LNCaP clone FGC (cell line): ENCODE results near the gene ILF3.

Source experiments
- DNase-seq: peaks from one replicate; pipeline ENCODE4 v3.0.0-alpha.2; 2011; ENCODE audit warnings: low read depth
- H3K4me3 ChIP-seq: 2 replicates; pipeline ENCODE4 v1.5.1; 2011; ENCODE audit warnings: mild to moderate bottlenecking, low read depth, low read length, control low read depth
- CTCF ChIP-seq: IDR thresholded peaks from 2 replicates; pipeline ENCODE4 v1.5.1; 2012; ENCODE audit warnings: mild to moderate bottlenecking; ENCODE audit not compliant: control insufficient read depth, insufficient read depth; ENCODE audit errors: extremely low read depth

ILF3 gene

GRCh38 chr19:10618846-10619245, 35.3 kb upstream of the ILF3 start:
- TF ChIP-seq CTCF: no peak
- no peak overlapping the region for H3K4me3 ChIP-seq
- no peak for DNase-seq

GRCh38 chr19:10620786-10621185, 33.4 kb upstream of the ILF3 start:
- no peak overlapping the region for H3K4me3 ChIP-seq
- no peak for DNase-seq
- TF ChIP-seq CTCF: no peak

- no peak for TF ChIP-seq CTCF
- DNase-seq: no peak
- H3K4me3 ChIP-seq: no peak overlapping the region
Measured at GRCh38 chr19:10621966-10622365, 32.2 kb upstream of the ILF3 start.

- H3K4me3 ChIP-seq: peak overlapping the region; percentile 91
Measured at GRCh38 chr19:10624585-10624984, 29.6 kb upstream of the ILF3 start.

GRCh38 chr19:10625003-10625761, 29.0 kb upstream of the ILF3 start, which contains the start of gene SLC44A2:
Gene SLC44A2 (plus strand): TSS chr19:10625553. CDS start chr19:10625634, 81 bp downstream.
- DNase-seq: peak; percentile 28
- no peak for TF ChIP-seq CTCF
- peak within 1 kb of the TSS; percentile 91 for H3K4me3 ChIP-seq

More at GRCh38 chr19:10624585-10624984, 29.6 kb upstream of the ILF3 start:
- TF ChIP-seq CTCF: no peak
- no peak for DNase-seq

GRCh38 chr19:10625762-10626138, 28.4 kb upstream of the ILF3 start:
- H3K4me3 ChIP-seq: peak overlapping the region; percentile 91
- no peak for TF ChIP-seq CTCF
- no peak for DNase-seq

- DNase-seq: no peak
- TF ChIP-seq CTCF: no peak
- H3K4me3 ChIP-seq: no peak overlapping the region
Measured at GRCh38 chr19:10631874-10632273, 22.3 kb upstream of the ILF3 start.
